DND-41 (cell line): ENCODE results near the gene TYK2.

ENCODE experiments used
- EZH2 ChIP-seq: IDR thresholded peaks from 3 replicates; pipeline ENCODE4 v1.6.1; 2012; ENCODE audit warnings: borderline replicate concordance, low read depth, mild to moderate bottlenecking, moderate library complexity, low read length, inconsistent platforms; ENCODE audit not compliant: severe bottlenecking
- TF ChIP-seq, protein P1 (sequence below): IDR thresholded peaks from 2 replicates; pipeline ENCODE4 v1.5.1; 2012; ENCODE audit warnings: borderline replicate concordance, low read length, moderate library complexity, mild to moderate bottlenecking; ENCODE audit not compliant: poor library complexity, severe bottlenecking; ENCODE audit errors: extremely low read depth

- TF ChIP-seq, protein P1, sequence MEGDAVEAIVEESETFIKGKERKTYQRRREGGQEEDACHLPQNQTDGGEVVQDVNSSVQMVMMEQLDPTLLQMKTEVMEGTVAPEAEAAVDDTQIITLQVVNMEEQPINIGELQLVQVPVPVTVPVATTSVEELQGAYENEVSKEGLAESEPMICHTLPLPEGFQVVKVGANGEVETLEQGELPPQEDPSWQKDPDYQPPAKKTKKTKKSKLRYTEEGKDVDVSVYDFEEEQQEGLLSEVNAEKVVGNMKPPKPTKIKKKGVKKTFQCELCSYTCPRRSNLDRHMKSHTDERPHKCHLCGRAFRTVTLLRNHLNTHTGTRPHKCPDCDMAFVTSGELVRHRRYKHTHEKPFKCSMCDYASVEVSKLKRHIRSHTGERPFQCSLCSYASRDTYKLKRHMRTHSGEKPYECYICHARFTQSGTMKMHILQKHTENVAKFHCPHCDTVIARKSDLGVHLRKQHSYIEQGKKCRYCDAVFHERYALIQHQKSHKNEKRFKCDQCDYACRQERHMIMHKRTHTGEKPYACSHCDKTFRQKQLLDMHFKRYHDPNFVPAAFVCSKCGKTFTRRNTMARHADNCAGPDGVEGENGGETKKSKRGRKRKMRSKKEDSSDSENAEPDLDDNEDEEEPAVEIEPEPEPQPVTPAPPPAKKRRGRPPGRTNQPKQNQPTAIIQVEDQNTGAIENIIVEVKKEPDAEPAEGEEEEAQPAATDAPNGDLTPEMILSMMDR = no peak
- no peak for TF ChIP-seq EZH2
These were observed 37.3 kb upstream of the TYK2 start for GRCh38 chr19:10417541-10418234.
